IMR-90 (cell line): ENCODE data around the gene CAPN3. TPM values are rescaled to one million over a fixed set of nuclear protein-coding genes. Genes with fewer than 3 reads are reported as not detected.

Experiments
- ATAC-seq: fragments of 200-7000 bp; cut with Tn5 transposase; 2 replicates; pipeline ENCODE4 v1.9.1; 2020; ENCODE audit warnings: low read depth, mild to moderate bottlenecking, moderate library complexity
- BruUV-seq: library from RNA; stranded (reverse); fragments of 400-500 nt; replicated peaks from 2 replicates; lab custom pipeline; 2021; lab: Mats Ljungman, UMichigan
- CTCF ChIA-PET: fragments of 300-600 bp; formaldehyde crosslinking; extraction: SDS; loops from one replicate; lab custom pipeline; 2021; ENCODE audit warnings: antibody characterized with exemption; lab: Yijun Ruan, JAX
- POLR2A ChIA-PET: fragments of 300-600 bp; sonication (Branson Sonifier 250); formaldehyde crosslinking; loops from one replicate; lab custom pipeline; 2022; ENCODE audit warnings: antibody characterized with exemption; ENCODE audit not compliant: unreplicated experiment; lab: Charles Lee
- DNase-seq: peaks from one replicate; pipeline ENCODE4 v3.0.0; 2013
- H2AFZ ChIP-seq: replicated peaks from 2 replicates; pipeline ENCODE3; 2013; ENCODE audit warnings: low read length, mild to moderate bottlenecking; ENCODE audit not compliant: poor library complexity
- H2AK5ac ChIP-seq: 2 replicates; pipeline ENCODE4 v1.6.1; 2013; ENCODE audit warnings: low read depth, low read length, inconsistent platforms
- H2AK9ac ChIP-seq: replicated peaks from 2 replicates; pipeline ENCODE3; 2013; ENCODE audit warnings: mild to moderate bottlenecking, low read depth, low read length, moderate library complexity; ENCODE audit not compliant: poor library complexity
- H2BK120ac ChIP-seq: 2 replicates; pipeline ENCODE4 v1.6.1; 2013; ENCODE audit warnings: low read depth, low read length, inconsistent platforms
- H2BK15ac ChIP-seq: 3 replicates; pipeline ENCODE4 v1.6.1; 2013; ENCODE audit warnings: low read depth, low read length, inconsistent platforms
- H2BK20ac ChIP-seq: 2 replicates; pipeline ENCODE4 v1.6.1; 2013; ENCODE audit warnings: low read depth, mild to moderate bottlenecking, inconsistent platforms, low read length, moderate library complexity
- H2BK5ac ChIP-seq: 2 replicates; pipeline ENCODE4 v1.6.1; 2013; ENCODE audit warnings: mild to moderate bottlenecking, low read depth, low read length, inconsistent platforms; ENCODE audit not compliant: poor library complexity, severe bottlenecking
- H3K14ac ChIP-seq: replicated peaks from 2 replicates; pipeline ENCODE4 v1.6.1; 2013; ENCODE audit warnings: low read depth, low read length, inconsistent platforms
- H3K18ac ChIP-seq: 2 replicates; pipeline ENCODE4 v1.6.1; 2013; ENCODE audit warnings: low read depth, low read length, control low read depth
- H3K23ac ChIP-seq: 2 replicates; pipeline ENCODE4 v1.6.1; 2013; ENCODE audit warnings: low read depth, low read length, inconsistent platforms
- H3K27ac ChIP-seq: 2 replicates; pipeline ENCODE4 v1.5.1; 2013; ENCODE audit warnings: mild to moderate bottlenecking, control low read depth, low read length; ENCODE audit not compliant: insufficient read depth
- H3K27me3 ChIP-seq: 2 replicates; pipeline ENCODE4 v1.6.1; 2013; ENCODE audit warnings: low read length; ENCODE audit not compliant: control insufficient read depth, insufficient read depth
- H3K36me3 ChIP-seq: 2 replicates; pipeline ENCODE4 v1.6.1; 2013; ENCODE audit warnings: low read length, mixed read lengths; ENCODE audit not compliant: control insufficient read depth, insufficient read depth
- H3K4ac ChIP-seq: 2 replicates; pipeline ENCODE4 v1.6.1; 2013; ENCODE audit warnings: low read depth, low read length, inconsistent platforms
- H3K4me1 ChIP-seq: 2 replicates; pipeline ENCODE4 v1.6.1; 2013; ENCODE audit warnings: low read length, mixed read lengths; ENCODE audit not compliant: control insufficient read depth, insufficient read depth
- H3K4me2 ChIP-seq: 2 replicates; pipeline ENCODE4 v1.6.1; 2013; ENCODE audit warnings: low read depth, mild to moderate bottlenecking, control low read depth, low read length, moderate library complexity
- H3K4me3 ChIP-seq: 2 replicates; pipeline ENCODE4 v1.5.1; 2013; ENCODE audit warnings: low read depth, mild to moderate bottlenecking, control low read depth, low read length, moderate library complexity; ENCODE audit not compliant: insufficient read depth
- H3K56ac ChIP-seq: 2 replicates; pipeline ENCODE4 v1.6.1; 2013; ENCODE audit warnings: low read length, inconsistent platforms; ENCODE audit not compliant: insufficient read depth; ENCODE audit errors: extremely low read depth
- H3K79me1 ChIP-seq, 2 experiments: 2 replicates each; pipeline ENCODE4 v1.6.1; 2013; ENCODE audit warnings: low read length in 2 of 2, inconsistent platforms in 1 of 2, low read depth in 1 of 2
- H3K9ac ChIP-seq: 2 replicates; pipeline ENCODE4 v1.6.1; 2013; ENCODE audit warnings: low read depth, low read length, control low read depth
- H3K9me1 ChIP-seq: 2 replicates; pipeline ENCODE4 v1.6.1; 2013; ENCODE audit warnings: low read length, inconsistent platforms; ENCODE audit not compliant: insufficient read depth
- H3K9me3 ChIP-seq: 2 replicates; pipeline ENCODE4 v1.6.1; 2013; ENCODE audit warnings: low read length; ENCODE audit not compliant: control insufficient read depth, insufficient read depth
- H4K20me1 ChIP-seq: 2 replicates; pipeline ENCODE4 v1.6.1; 2013; ENCODE audit warnings: low read length, inconsistent platforms; ENCODE audit not compliant: insufficient read depth
- H4K5ac ChIP-seq: 2 replicates; pipeline ENCODE4 v1.6.1; 2013; ENCODE audit warnings: mild to moderate bottlenecking, low read depth, low read length, control low read depth
- H4K8ac ChIP-seq, 2 experiments: 2 replicates each; pipeline ENCODE4 v1.6.1; 2013; ENCODE audit warnings: low read depth in 2 of 2, low read length in 2 of 2, control low read depth in 1 of 2, inconsistent platforms in 1 of 2
- H4K91ac ChIP-seq: 2 replicates; pipeline ENCODE4 v1.6.1; 2013; ENCODE audit warnings: low read depth, low read length, inconsistent platforms; ENCODE audit not compliant: insufficient read depth
- BHLHE40 ChIP-seq: fragments of 150-350 bp; IDR thresholded peaks from 2 replicates; pipeline ENCODE4 v1.6.1; 2016; ENCODE audit warnings: mild to moderate bottlenecking, low read depth, low read length
- CEBPB ChIP-seq: IDR thresholded peaks from 2 replicates; pipeline ENCODE4 v1.6.1; 2012; ENCODE audit warnings: low read depth, low read length, improper control_type of control experiment
- CHD1 ChIP-seq: IDR thresholded peaks from 2 replicates; pipeline ENCODE4 v1.6.1; 2012; ENCODE audit warnings: low read depth, low read length, improper control_type of control experiment
- CTCF ChIP-seq: conservative IDR thresholded peaks from 2 replicates; pipeline ENCODE4 v1.5.1; 2012; ENCODE audit warnings: mild to moderate bottlenecking, low read depth, low read length, improper control_type of control experiment
- ELK1 ChIP-seq: fragments of 150-350 bp; IDR thresholded peaks from 2 replicates; pipeline ENCODE4 v1.6.1; 2016; ENCODE audit warnings: low read depth, mild to moderate bottlenecking, low read length, moderate library complexity, borderline replicate concordance
- FOS ChIP-seq: fragments of 150-350 bp; IDR thresholded peaks from 2 replicates; pipeline ENCODE4 v1.6.1; 2016; ENCODE audit warnings: low read depth, low read length
- MAFK ChIP-seq: IDR thresholded peaks from 2 replicates; pipeline ENCODE4 v1.6.1; 2012; ENCODE audit warnings: low read depth, low read length, improper control_type of control experiment
- MAZ ChIP-seq: IDR thresholded peaks from 2 replicates; pipeline ENCODE4 v1.6.1; 2012; ENCODE audit warnings: low read depth, mild to moderate bottlenecking, low read length, improper control_type of control experiment, moderate library complexity, borderline replicate concordance
- MXI1 ChIP-seq: IDR thresholded peaks from 2 replicates; pipeline ENCODE4 v1.6.1; 2012; ENCODE audit warnings: low read depth, mild to moderate bottlenecking, low read length, moderate library complexity, borderline replicate concordance
- NFE2L2 ChIP-seq: fragments of 150-350 bp; IDR thresholded peaks from 2 replicates; pipeline ENCODE4 v1.6.1; 2016; ENCODE audit warnings: low read depth, mild to moderate bottlenecking, low read length
- POLR2A ChIP-seq: IDR thresholded peaks from 2 replicates; pipeline ENCODE4 v1.6.1; 2012; ENCODE audit warnings: mild to moderate bottlenecking, low read depth, low read length
- RAD21 ChIP-seq: IDR thresholded peaks from 2 replicates; pipeline ENCODE4 v1.6.1; 2012; ENCODE audit warnings: low read length, improper control_type of control experiment
- RCOR1 ChIP-seq: IDR thresholded peaks from 2 replicates; pipeline ENCODE4 v1.6.1; 2012; ENCODE audit warnings: mild to moderate bottlenecking, low read length, improper control_type of control experiment; ENCODE audit not compliant: insufficient replicate concordance
- RFX5 ChIP-seq: IDR thresholded peaks from 2 replicates; pipeline ENCODE4 v1.8.0; 2012; ENCODE audit warnings: low read depth, mild to moderate bottlenecking, low read length, moderate library complexity
- SMC3 ChIP-seq: fragments of 150-350 bp; IDR thresholded peaks from 2 replicates; pipeline ENCODE4 v1.6.1; 2016; ENCODE audit warnings: low read depth, mild to moderate bottlenecking, antibody characterized with exemption, low read length, moderate library complexity
- USF2 ChIP-seq: fragments of 150-350 bp; IDR thresholded peaks from 2 replicates; pipeline ENCODE4 v1.6.1; 2017; ENCODE audit warnings: mild to moderate bottlenecking, antibody characterized with exemption, low read length, low read depth
- WGBS, 2 experiments: methylation state at CpG; one replicate each; pipeline versions ENCODE4 v1.1.5 to v1.1.7; 2013; ENCODE audit warnings: missing lambda C conversion rate in 2 of 2; ENCODE audit not compliant: insufficient read length in 1 of 2; ENCODE audit errors: extremely low coverage in 2 of 2; 5-methylcytosine and 5-hydroxymethylcytosine counted together
- dilution Hi-C: fragments of 300-500 bp; cut with HindIII; formaldehyde crosslinking; loops from one replicate; pipeline ENCODE4 v1.14.3; 2018; ENCODE audit warnings: low sequenced_read_pairs; ENCODE audit not compliant: unreplicated experiment
- in situ Hi-C: fragments of 300-500 bp; cut with MboI; formaldehyde crosslinking; loops from 3 replicates; pipeline ENCODE4 v1.14.3; 2019; ENCODE audit warnings: low sequenced_read_pairs, inconsistent platforms, mixed read lengths
- intact Hi-C: fragments of 100-400 bp; cut with micrococcal nuclease; formaldehyde crosslinking; loops from 2 replicates; pipeline ENCODE4 v1.10.0; 2022
- polyA plus RNA-seq, 3 experiments: library from polyadenylated mRNA; depleted of rRNA; stranded (reverse); fragments of >200 nt; gene quantifications; 2 replicates each; pipeline ENCODE4 v1.2.3, GENCODE V29; 2012; ENCODE audit warnings: low replicate concordance in 1 of 3
- total RNA-seq: library from RNA; depleted of rRNA; stranded (reverse); fragments of >200 nt; gene quantifications from 2 replicates; pipeline ENCODE4 v1.2.3, GENCODE V29; 2012

The CAPN3 gene
- total and polyA plus RNA-seq, 2 of the 4 experiments (the other 2 are of a cell fraction): 1.1 to 1.4 TPM

GRCh38 chr15:42329161-42329560 lies 30.1 kb upstream of the CAPN3 start:
- H2AFZ ChIP-seq: no peak overlapping the region
- CTCF ChIA-PET: interaction anchor here (1.1 kb wide), 1 partner anchor 179 kb away, joined by 4 read pairs; no protein-coding TSS in a partner anchor
- in situ Hi-C loops: no loop called here
- no peak overlapping the region for H3K4me3 ChIP-seq
- H2BK15ac ChIP-seq: no peak overlapping the region
- H3K4me2 ChIP-seq: no peak overlapping the region
- H4K8ac ChIP-seq: no peak overlapping the region
- H3K27me3 ChIP-seq: no peaks in the 10 kb centered on the region
- TF ChIP-seq CTCF (no peak), RCOR1 (no peak), RFX5 (no peak), FOS (no peak), MAFK (no peak), SMC3 (no peak), ELK1 (no peak), BHLHE40 (no peak), CEBPB (no peak), NFE2L2 (no peak), RAD21 (no peak), MXI1 (no peak), CHD1 (no peak), POLR2A (no peak), MAZ (no peak), USF2 (no peak)
- WGBS, 2 experiments: no CpG with 5 or more reads among the region's 2 CpGs
- no peak overlapping the region for H2BK5ac ChIP-seq
- H2BK20ac ChIP-seq: no peak overlapping the region
- no peak overlapping the region for H4K5ac ChIP-seq
- H2AK9ac ChIP-seq: no peak overlapping the region
- H2AK5ac ChIP-seq: no peak overlapping the region
- H3K56ac ChIP-seq: no peak overlapping the region
- no peak overlapping the region for H4K91ac ChIP-seq
- H3K79me1 ChIP-seq: no peaks in the 10 kb centered on the region
- no peak overlapping the region for H3K27ac ChIP-seq
- H3K14ac ChIP-seq: no peak overlapping the region
- H3K9me3 ChIP-seq: no peaks in the 10 kb centered on the region
- H3K36me3 ChIP-seq: no peaks in the 10 kb centered on the region
- H3K9me1 ChIP-seq: 0 out of 2 replicates have a peak, but pooled peaks cover 8% of the 10 kb centered on the region
- no TSS peak for BruUV-seq
- H3K9ac ChIP-seq: no peak overlapping the region
- H3K4ac ChIP-seq: no peak overlapping the region
- ATAC-seq (no peak), DNase-seq (no peak)
- H3K23ac ChIP-seq: 0 out of 2 replicates have a peak overlapping the region, but pooled peaks have one; percentile 11
- dilution Hi-C loops: no loop called here
- H2BK120ac ChIP-seq: no peak overlapping the region
- no peaks in the 10 kb centered on the region for H3K4me1 ChIP-seq
- intact Hi-C loops: no loop called here
- no peaks in the 10 kb centered on the region for H4K20me1 ChIP-seq
- POLR2A ChIA-PET: no interaction called here
- H3K18ac ChIP-seq: no peak overlapping the region
